Stomach smooth muscle (tissue), 2 donors: Measurements from ENCODE around the gene ICA1.

Experiments
- H3K27ac ChIP-seq: one replicate; pipeline ENCODE4 v1.7.0; 2013; ENCODE audit warnings: mild to moderate bottlenecking, low read length, inconsistent platforms
- H3K27me3 ChIP-seq, 2 donors: one replicate each; pipeline ENCODE4 v1.7.0; 2013; ENCODE audit warnings: low read length in 2 of 2; ENCODE audit not compliant: insufficient read depth in 2 of 2, control insufficient read depth in 1 of 2
- H3K36me3 ChIP-seq, 2 donors: one replicate each; pipeline ENCODE4 v1.7.0; 2013; ENCODE audit warnings: low read length in 2 of 2; ENCODE audit not compliant: control insufficient read depth in 2 of 2, insufficient read depth in 2 of 2
- H3K4me1 ChIP-seq: one replicate; pipeline ENCODE4 v1.7.0; 2013; ENCODE audit warnings: low read length; ENCODE audit not compliant: control insufficient read depth, insufficient read depth
- H3K4me3 ChIP-seq, 2 donors: one replicate each; pipeline ENCODE4 v1.7.0; 2013; ENCODE audit warnings: low read length in 2 of 2
- H3K9ac ChIP-seq, 2 donors: one replicate each; pipeline ENCODE4 v1.7.0; 2013; ENCODE audit warnings: low read length in 2 of 2, mild to moderate bottlenecking in 1 of 2
- H3K9me3 ChIP-seq, 2 donors: one replicate each; pipeline ENCODE4 v1.7.0; 2013; ENCODE audit warnings: low read length in 2 of 2; ENCODE audit not compliant: control insufficient read depth in 2 of 2
- donor health status: healthy.
- donor health status: Pancreatic carcinoma.

Gene ICA1

GRCh38 chr7:8146106-8146787, 115.7 kb downstream of the ICA1 start:
- Histone ChIP-seq H3K4me1 (peaks cover 5% of the 10 kb centered on the region), H3K9me3 (no peaks in the 10 kb centered on the region), H3K4me3 (no peak overlapping the region), H3K27me3 (no peaks in the 10 kb centered on the region), H3K36me3 (no peaks in the 10 kb centered on the region), H3K9ac (no peak overlapping the region), H3K27ac (no peak overlapping the region)

GRCh38 chr7:8144856-8145255, 117.1 kb downstream of the ICA1 start:
- no peaks in the 10 kb centered on the region for H3K27me3 ChIP-seq
- no peaks in the 10 kb centered on the region for H3K36me3 ChIP-seq
- no peak overlapping the region for H3K9ac ChIP-seq
- H3K27ac ChIP-seq: no peak overlapping the region
- H3K9me3 ChIP-seq: no peaks in the 10 kb centered on the region
- peaks cover 2% of the 10 kb centered on the region for H3K4me1 ChIP-seq
- H3K4me3 ChIP-seq: no peak overlapping the region

DNA sequence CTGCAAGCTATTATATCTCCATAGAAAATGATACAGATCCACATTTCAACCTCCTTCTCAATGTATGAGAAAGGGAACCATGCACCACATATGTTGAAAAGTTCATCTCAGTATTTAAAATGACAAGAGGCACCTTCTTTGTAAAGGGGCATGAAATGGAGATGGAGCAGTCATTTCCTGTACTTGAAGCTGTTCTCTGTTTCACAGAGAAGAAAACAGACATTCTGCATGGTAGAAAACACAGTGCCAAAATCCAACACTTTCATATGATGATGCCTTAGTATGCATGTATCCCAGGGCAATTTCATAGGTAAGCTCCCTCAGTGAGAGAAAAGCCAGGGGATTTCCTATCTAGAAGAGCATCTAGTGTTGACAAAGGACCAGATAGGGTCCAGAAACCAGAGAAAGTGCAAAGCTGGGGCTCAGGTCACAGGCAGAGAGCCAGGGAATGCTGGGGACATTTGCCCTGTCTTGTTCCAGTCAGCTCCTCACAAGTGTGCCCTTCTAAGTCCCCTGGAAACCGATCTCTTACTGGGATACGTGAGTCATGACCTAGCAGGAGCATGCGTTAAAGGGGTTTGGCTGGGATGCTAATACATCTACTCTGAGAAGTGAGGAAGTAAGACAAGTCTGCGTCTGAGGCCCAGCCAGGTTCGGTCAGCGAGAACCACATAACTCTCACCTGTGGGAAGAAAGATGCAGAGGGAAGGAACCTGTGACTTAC, 118.7 kb downstream of the ICA1 start:
- no peaks in the 10 kb centered on the region for H3K27me3 ChIP-seq
- no peaks in the 10 kb centered on the region for H3K9me3 ChIP-seq
- no peak overlapping the region for H3K9ac ChIP-seq
- no peak overlapping the region for H3K4me3 ChIP-seq
- peaks cover 2% of the 10 kb centered on the region for H3K4me1 ChIP-seq
- no peaks in the 10 kb centered on the region for H3K36me3 ChIP-seq
- H3K27ac ChIP-seq: no peak overlapping the region

- Histone ChIP-seq H3K4me3 (no peak overlapping the region), H3K27me3 (no peaks in the 10 kb centered on the region), H3K36me3 (no peaks in the 10 kb centered on the region), H3K4me1 (peaks cover 2% of the 10 kb centered on the region), H3K9me3 (no peaks in the 10 kb centered on the region), H3K9ac (no peak overlapping the region), H3K27ac (no peak overlapping the region)
Observed at GRCh38 chr7:8142477-8142876, 119.5 kb downstream of the ICA1 start.

DNA sequence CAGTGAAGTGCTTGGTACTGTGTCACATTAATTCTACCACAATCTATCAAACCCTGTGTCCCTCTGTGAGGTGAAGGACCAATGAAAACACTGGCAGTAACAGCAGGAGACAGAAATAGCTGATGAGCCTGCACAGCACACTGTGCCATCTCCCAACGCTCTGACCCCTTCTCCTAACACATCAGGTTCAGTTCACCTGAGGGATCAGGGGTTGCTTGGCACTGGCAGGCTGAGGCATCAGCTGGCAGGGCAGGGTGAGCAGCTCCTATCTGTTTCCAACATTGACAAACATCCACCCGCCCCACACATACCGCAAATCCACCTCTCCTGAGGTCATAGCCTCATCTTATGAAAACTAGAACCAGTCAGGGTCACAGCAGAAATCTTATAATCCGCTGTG, 120.9 kb downstream of the ICA1 start:
- H3K4me1 ChIP-seq: peaks cover 2% of the 10 kb centered on the region
- no peak overlapping the region for H3K27ac ChIP-seq
- H3K9ac ChIP-seq: no peak overlapping the region
- H3K9me3 ChIP-seq: no peaks in the 10 kb centered on the region
- H3K27me3 ChIP-seq: no peaks in the 10 kb centered on the region
- no peaks in the 10 kb centered on the region for H3K36me3 ChIP-seq
- no peak overlapping the region for H3K4me3 ChIP-seq

GRCh38 chr7:8136051-8136730, 125.8 kb downstream of the ICA1 start:
- Histone ChIP-seq H3K36me3 (no peaks in the 10 kb centered on the region), H3K9me3 (no peaks in the 10 kb centered on the region)

GRCh38 chr7:8135417-8135816, 126.5 kb downstream of the ICA1 start:
- H3K4me3 ChIP-seq: no peak overlapping the region
- H3K27me3 ChIP-seq: no peaks in the 10 kb centered on the region
- no peaks in the 10 kb centered on the region for H3K4me1 ChIP-seq
- H3K9me3 ChIP-seq: no peaks in the 10 kb centered on the region
- H3K9ac ChIP-seq: no peak overlapping the region
- H3K36me3 ChIP-seq: no peaks in the 10 kb centered on the region
- no peak overlapping the region for H3K27ac ChIP-seq

More at GRCh38 chr7:8136051-8136730, 125.8 kb downstream of the ICA1 start:
- no peak overlapping the region for H3K4me3 ChIP-seq
- H3K27me3 ChIP-seq: no peaks in the 10 kb centered on the region
- no peaks in the 10 kb centered on the region for H3K4me1 ChIP-seq
- H3K27ac ChIP-seq: no peak overlapping the region
- H3K9ac ChIP-seq: no peak overlapping the region

- H3K4me3 ChIP-seq: no peak overlapping the region
- H3K4me1 ChIP-seq: no peaks in the 10 kb centered on the region
- H3K27ac ChIP-seq: no peak overlapping the region
- H3K9ac ChIP-seq: no peak overlapping the region
- H3K9me3 ChIP-seq: no peaks in the 10 kb centered on the region
- no peaks in the 10 kb centered on the region for H3K36me3 ChIP-seq
- no peaks in the 10 kb centered on the region for H3K27me3 ChIP-seq
Observed at GRCh38 chr7:8134089-8134733, 127.8 kb downstream of the ICA1 start.

GRCh38 chr7:8133188-8133848, 128.6 kb downstream of the ICA1 start:
- Histone ChIP-seq H3K4me1 (no peaks in the 10 kb centered on the region), H3K27ac (no peak overlapping the region), H3K36me3 (no peaks in the 10 kb centered on the region), H3K4me3 (no peak overlapping the region), H3K27me3 (no peaks in the 10 kb centered on the region), H3K9ac (no peak overlapping the region), H3K9me3 (no peaks in the 10 kb centered on the region)
